GM19043 (cell line): ENCODE data around the gene ASPG.

Source experiments
- ATAC-seq: cut with Tn5 transposase; IDR thresholded peaks from one replicate; pipeline ENCODE4 v1.9.1; 2021; ENCODE audit warnings: low read depth; ENCODE audit not compliant: unreplicated experiment

Gene ASPG

DNA sequence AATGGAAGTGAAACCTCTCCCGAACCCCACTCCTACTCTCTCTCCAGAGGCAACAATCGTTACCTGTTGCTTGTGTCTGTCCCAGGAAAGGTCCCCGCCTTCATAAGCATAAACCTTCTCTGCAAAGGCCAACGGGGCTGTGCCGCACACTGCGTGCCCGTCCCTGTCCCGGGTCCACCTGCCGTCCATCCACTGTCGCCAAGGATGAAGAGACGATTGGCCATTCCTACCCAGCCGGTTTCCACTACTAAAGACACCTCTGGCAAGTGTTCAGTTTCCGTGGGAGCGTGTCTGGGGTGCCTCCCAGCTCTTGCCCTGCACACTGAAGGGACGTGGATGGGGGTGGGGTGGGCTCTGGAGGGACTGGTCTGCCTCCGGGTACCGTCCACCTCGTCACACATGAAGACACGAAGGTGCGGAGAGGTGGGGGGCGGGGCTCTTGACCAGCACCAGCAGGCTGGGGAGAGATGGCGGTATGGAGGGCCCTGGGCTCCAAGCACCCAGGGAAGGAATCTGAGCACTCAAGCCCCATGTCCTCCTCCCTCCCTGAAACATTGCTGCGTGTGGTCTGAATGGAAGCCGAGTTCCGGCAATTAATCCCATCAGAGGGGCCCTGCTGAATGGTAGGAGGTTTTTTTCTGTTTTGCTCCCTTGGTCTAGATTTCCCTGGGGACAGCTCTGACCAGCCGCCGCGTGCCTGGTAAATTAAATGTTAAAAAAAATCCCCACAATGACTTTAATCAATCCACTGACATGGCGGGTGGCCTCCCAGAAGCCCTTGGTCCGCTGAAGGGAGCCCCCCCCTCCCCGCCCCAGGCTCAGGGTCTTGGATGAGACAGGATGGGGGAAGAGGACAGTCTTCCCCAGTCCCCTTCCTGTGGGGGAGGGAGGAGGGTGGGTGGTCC is 48.8 kb downstream of the ASPG start:
- no peak for ATAC-seq

GRCh38 chr14:104135121-104135903 is 49.8 kb downstream of the ASPG start:
- ATAC-seq: no peak

GRCh38 chr14:104135904-104136471 is 50.5 kb downstream of the ASPG start:
- no peak for ATAC-seq

GRCh38 chr14:104136472-104137296 is 51.2 kb downstream of the ASPG start:
- no peak for ATAC-seq

DNA sequence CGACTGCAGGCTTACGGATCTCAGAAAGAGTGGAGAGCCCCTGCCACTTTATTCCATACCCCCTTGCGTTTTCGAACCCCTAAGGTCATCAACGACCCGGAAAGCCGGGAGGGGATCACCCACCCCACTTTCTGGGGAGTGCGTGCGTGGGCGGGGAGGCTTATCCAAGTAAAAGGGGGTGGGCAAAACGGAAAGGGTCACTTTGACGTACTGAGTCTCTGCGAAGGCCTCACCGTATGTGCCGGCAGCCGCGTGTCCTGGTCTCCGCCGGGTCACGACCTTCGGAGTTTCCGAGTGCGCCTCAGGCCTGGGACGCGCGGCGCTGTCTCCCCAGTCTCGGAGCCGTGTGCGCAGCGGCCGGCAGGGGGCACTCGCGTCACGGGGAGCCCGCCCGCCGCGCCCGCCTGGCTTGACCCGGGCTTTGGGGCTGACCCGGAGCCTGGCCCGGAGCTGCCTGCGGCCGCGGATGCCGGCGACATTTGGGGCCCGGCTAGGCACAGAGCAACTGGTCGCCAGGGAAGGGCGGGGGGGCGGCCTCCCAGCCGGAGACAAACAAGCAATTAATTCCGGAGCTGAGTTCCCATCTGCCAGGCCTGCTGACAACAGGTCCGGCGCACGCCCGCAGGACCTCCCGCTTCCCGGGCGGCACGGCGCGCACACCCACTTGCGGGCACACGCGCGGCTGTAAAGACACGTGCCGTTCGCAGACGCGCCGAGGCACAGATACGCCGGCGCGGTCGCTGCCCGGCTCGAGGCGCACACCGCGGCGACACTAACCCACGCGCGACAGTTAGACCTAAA is 52.0 kb downstream of the ASPG start:
- no peak for ATAC-seq

GRCh38 chr14:104138098-104138717 is 52.7 kb downstream of the ASPG start, which contains the start of gene KIF26A:
TSS of gene KIF26A (plus strand) at chr14:104138587. CDS start at chr14:104138723, 136 bp downstream.
- ATAC-seq: no peak

GRCh38 chr14:104138718-104139459 is 53.4 kb downstream of the ASPG start:
- ATAC-seq: no peak

DNA sequence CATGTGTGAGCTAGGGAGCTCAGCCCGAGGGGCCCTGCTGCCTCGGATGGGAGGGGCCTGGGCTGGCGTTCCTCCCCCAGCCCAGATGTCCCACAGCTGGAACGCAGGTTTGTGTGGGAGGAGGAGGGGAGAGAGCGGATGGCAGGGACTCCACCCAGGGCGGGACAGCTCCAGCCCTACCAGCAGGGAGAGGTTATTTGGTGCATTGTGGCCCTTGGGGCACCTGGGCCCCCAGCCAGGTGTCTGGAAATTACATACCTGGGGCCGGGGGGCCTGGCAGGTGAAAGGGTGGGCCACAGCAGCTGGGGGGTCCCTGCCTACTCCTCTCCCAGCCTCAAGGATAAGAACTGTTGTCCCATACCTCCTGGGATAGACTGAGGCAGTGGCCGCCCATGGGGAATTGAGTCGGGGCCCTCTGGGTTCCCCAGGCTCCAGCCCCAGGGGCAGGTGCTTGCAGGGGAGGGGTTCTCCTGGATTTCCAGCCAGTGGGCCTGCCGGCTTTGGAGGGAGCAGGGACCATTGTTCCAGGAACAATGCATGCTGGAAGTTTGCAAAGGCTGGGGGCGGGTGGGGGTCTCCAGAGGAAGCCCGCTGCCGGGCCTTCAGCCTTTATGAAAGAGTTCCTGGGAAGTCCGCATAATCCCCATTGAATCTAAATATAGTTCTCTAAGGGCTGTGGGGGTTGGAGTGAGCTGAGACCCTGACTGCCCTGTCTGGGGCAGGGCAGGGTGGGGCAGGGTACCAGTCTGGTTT is 54.1 kb downstream of the ASPG start:
- no peak for ATAC-seq

DNA sequence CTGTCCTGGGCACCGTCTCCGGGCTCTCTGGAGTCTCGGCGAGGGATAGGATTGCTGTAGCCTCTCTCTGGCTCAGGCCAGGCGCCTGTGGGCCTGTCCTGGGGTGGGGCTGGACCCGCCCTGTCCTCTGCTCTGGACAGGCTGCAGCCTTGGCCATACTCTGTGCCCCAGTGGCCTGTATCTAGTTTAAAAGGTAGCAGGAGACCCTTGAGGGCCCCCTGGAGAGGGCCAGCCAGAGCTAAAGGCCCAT is 54.6 kb downstream of the ASPG start:
- ATAC-seq: no peak

DNA sequence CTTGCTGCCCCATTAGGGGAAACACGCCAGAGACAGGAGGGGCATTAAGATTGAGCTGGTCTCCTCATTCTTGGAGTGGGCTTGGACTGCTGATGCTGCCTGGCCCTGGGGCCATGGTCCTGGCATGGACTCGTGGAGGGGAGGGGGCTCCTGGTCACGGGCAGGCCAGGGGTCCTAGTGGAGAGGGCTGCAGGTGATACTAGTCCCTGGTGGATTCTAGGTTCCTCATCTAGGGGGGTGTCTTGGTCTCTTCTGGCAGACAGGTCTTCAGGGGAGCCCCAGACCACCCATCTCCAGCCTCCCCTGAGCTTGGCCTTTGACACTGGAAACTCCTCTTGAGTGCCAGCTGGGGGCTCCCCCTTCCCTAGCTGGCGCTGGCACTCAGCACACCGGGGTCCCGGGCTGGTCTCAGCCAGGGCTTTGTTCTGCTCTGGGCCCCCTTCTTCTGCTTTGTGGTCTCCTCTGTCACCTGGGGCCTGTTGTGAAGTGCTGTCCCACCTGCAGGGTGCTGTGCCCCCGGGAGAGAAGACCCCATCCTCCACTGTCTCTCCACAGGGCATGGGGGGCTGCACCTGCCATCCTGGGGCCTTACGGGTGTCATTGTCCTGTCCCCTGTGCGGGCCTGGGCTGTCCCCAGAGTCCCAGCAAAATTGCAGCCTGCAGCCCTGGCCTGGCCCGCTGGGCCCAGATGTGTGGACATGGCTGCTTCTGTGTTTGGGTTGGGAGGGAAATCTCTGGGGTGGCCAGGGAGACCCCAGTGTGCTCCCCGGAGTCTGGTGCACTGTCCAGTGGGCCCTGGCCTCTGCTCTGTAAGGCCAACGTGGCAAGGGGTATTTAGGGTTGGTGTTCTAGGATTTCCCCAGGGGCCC is 55.2 kb downstream of the ASPG start:
- no peak for ATAC-seq

GRCh38 chr14:104141621-104142091 is 56.2 kb downstream of the ASPG start:
- ATAC-seq: no peak

- ATAC-seq: no peak
Measured at GRCh38 chr14:104142136-104142945, 56.8 kb downstream of the ASPG start.

- ATAC-seq: no peak
Measured at GRCh38 chr14:104142946-104143470, 57.5 kb downstream of the ASPG start.

- ATAC-seq: no peak
Measured at GRCh38 chr14:104143521-104144452, 58.3 kb downstream of the ASPG start.

DNA sequence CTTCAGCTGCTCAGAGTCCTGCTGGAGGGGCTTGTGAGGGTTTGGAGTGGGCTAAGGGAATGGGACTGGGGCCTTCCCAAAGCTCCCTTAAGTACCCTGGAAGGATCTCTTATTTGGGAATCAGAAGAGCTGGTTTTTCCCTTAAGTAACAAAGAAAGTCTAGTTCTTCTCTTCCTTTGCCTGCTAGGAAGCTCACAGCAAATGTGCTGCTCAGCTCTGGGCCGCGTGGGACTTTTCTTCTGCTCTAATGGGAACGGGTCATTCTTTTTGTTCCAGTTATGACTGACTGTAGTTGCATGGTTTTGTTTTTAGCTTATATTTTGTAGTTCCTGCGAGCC is 58.9 kb downstream of the ASPG start:
- ATAC-seq: no peak
